Measurements from ENCODE around the gene CTSZ. TPM values are rescaled to one million over a fixed set of nuclear protein-coding genes. Genes with fewer than 3 reads are reported as not detected.

Gene CTSZ
- total RNA-seq, 1 donor from 2014 or later, result 252 TPM

GRCh38 chr20:59032023-59032712 lies 25.1 kb upstream of the CTSZ start, which contains the start of gene ATP5F1E:
Gene ATP5F1E (minus strand): TSS chr20:59032335. CDS start chr20:59032251, 84 bp downstream.
- no peak for DNase-seq (ENCODE audit: extremely low read depth, low read depth, low spot score)

- DNase-seq (ENCODE audit: extremely low read depth, low read depth, low spot score), result no peak
Observed at GRCh38 chr20:59031564-59032022, 24.5 kb upstream of the CTSZ start.

- DNase-seq (ENCODE audit: extremely low read depth, low read depth, low spot score), result no peak
Observed at GRCh38 chr20:59030911-59031563, 24.0 kb upstream of the CTSZ start.

- no peak for DNase-seq (ENCODE audit: extremely low read depth, low read depth, low spot score)
Observed at GRCh38 chr20:59028812-59029211, 21.8 kb upstream of the CTSZ start.

GRCh38 chr20:59027741-59028320 lies 20.8 kb upstream of the CTSZ start:
- DNase-seq (ENCODE audit: extremely low read depth, low read depth, low spot score), result no peak

GRCh38 chr20:59026904-59027740 lies 20.1 kb upstream of the CTSZ start:
- DNase-seq (ENCODE audit: extremely low read depth, low read depth, low spot score), result no peak

GRCh38 chr20:59025511-59025910 lies 18.5 kb upstream of the CTSZ start:
- DNase-seq (ENCODE audit: extremely low read depth, low read depth, low spot score), result no peak

- DNase-seq (ENCODE audit: extremely low read depth, low read depth, low spot score), result no peak
Observed at GRCh38 chr20:59025086-59025485, 18.0 kb upstream of the CTSZ start.

GRCh38 chr20:59024111-59024530 lies 17.1 kb upstream of the CTSZ start:
- DNase-seq (ENCODE audit: extremely low read depth, low read depth, low spot score), result no peak

GRCh38 chr20:59023616-59024015 lies 16.6 kb upstream of the CTSZ start:
- no peak for DNase-seq (ENCODE audit: extremely low read depth, low read depth, low spot score)

GRCh38 chr20:59022754-59023153 lies 15.7 kb upstream of the CTSZ start:
- no peak for DNase-seq (ENCODE audit: extremely low read depth, low read depth, low spot score)

- DNase-seq (ENCODE audit: extremely low read depth, low read depth, low spot score), result no peak
Observed at GRCh38 chr20:59020938-59021551, 14.0 kb upstream of the CTSZ start.

- DNase-seq (ENCODE audit: extremely low read depth, low read depth, low spot score), result no peak
Observed at GRCh38 chr20:59019217-59019616, 12.2 kb upstream of the CTSZ start, which contains the start of gene TUBB1. Gene TUBB1 (plus strand): TSS chr20:59019429. CDS start chr20:59019523, 94 bp downstream.

GRCh38 chr20:59018817-59019216 lies 11.8 kb upstream of the CTSZ start:
- DNase-seq (ENCODE audit: extremely low read depth, low read depth, low spot score), result no peak

- DNase-seq (ENCODE audit: extremely low read depth, low read depth, low spot score), result no peak
Observed at GRCh38 chr20:59017493-59018231, 10.6 kb upstream of the CTSZ start.

GRCh38 chr20:59016795-59017492 lies 9.9 kb upstream of the CTSZ start:
- DNase-seq (ENCODE audit: extremely low read depth, low read depth, low spot score), result no peak

- DNase-seq (ENCODE audit: extremely low read depth, low read depth, low spot score), result no peak
Observed at GRCh38 chr20:59015812-59016711, 9.0 kb upstream of the CTSZ start.

- DNase-seq (ENCODE audit: extremely low read depth, low read depth, low spot score), result no peak
Observed at GRCh38 chr20:59015411-59015810, 8.4 kb upstream of the CTSZ start.
